Hematopoietic multipotent progenitor cell treated with erythropoietin and hydrocortisone succinate and interleukin-3 and kit ligand, for 15 days (in vitro differentiated cells): ENCODE data around the gene SMIM1.
A peak's percentile ranks its signal among the peaks of the same experiment; 100 is the strongest.
"Not testable (repeated sequence)": the region's sequence is repeated elsewhere in the genome, so short reads cannot be mapped to it uniquely, and the experiment has no call there.

Experiments used
- DNase-seq: peaks from one replicate; pipeline ENCODE4 v3.0.0-alpha.2; 2015; ENCODE audit warnings: low spot score

Gene SMIM1

DNA sequence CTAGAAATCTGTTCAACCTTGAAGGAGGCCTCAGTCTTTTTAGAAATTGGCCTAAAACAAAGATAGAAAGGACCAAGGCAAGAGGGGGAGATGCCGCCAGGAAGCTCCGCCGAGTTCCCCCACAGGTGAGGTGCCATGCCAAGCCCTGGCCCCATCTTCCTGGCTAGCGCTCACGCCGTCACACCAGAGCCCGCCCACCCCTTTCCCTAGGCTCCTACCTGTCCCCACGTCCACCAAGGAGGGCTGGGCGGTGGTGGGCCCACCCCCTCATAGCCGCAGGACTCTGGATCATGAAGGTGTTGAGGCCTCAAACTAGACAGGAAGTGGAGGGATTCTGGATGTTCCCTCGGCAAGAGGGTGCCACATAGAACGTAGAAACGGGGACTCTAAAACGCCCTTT lies 35.8 kb upstream of the SMIM1 start:
- DNase-seq: no peak

GRCh38 chr1:3738943-3739342 lies 33.6 kb upstream of the SMIM1 start:
- DNase-seq: no peak

GRCh38 chr1:3740042-3740441 lies 32.5 kb upstream of the SMIM1 start:
- DNase-seq: no peak

GRCh38 chr1:3740752-3741151 lies 31.8 kb upstream of the SMIM1 start:
- no peak for DNase-seq

- DNase-seq: no peak
These were observed 30.7 kb upstream of the SMIM1 start for GRCh38 chr1:3741566-3742438.

GRCh38 chr1:3742439-3743298 lies 29.9 kb upstream of the SMIM1 start:
- no peak for DNase-seq

GRCh38 chr1:3743421-3743820 lies 29.1 kb upstream of the SMIM1 start:
- DNase-seq: no peak

- no peak for DNase-seq
These were observed 28.7 kb upstream of the SMIM1 start for GRCh38 chr1:3743826-3744225.

DNA sequence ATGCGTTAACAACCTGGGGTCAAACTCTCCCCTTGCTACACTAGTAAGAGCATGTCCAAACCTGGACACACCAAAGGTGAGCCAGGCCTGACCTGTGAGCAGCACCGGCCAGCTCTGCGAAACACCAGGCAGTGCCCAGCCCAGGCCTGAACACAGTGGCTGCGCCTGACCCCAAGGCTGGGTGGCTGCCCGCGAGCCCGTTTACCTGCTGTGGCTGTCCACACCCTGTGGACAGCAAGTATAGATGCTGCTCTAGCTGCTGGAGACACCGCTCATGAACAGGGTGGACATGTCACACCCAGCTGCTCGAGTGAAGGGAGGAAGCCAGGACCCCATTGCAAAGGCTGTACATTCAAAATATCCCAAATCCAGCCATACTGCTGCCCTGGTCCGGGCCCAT lies 27.9 kb upstream of the SMIM1 start:
- no peak for DNase-seq

GRCh38 chr1:3745071-3745470 lies 27.5 kb upstream of the SMIM1 start:
- no peak for DNase-seq

- peak; percentile 28 for DNase-seq
These were observed 26.8 kb upstream of the SMIM1 start for GRCh38 chr1:3745590-3746381.

- no peak for DNase-seq
These were observed 26.1 kb upstream of the SMIM1 start for GRCh38 chr1:3746389-3746829.

DNA sequence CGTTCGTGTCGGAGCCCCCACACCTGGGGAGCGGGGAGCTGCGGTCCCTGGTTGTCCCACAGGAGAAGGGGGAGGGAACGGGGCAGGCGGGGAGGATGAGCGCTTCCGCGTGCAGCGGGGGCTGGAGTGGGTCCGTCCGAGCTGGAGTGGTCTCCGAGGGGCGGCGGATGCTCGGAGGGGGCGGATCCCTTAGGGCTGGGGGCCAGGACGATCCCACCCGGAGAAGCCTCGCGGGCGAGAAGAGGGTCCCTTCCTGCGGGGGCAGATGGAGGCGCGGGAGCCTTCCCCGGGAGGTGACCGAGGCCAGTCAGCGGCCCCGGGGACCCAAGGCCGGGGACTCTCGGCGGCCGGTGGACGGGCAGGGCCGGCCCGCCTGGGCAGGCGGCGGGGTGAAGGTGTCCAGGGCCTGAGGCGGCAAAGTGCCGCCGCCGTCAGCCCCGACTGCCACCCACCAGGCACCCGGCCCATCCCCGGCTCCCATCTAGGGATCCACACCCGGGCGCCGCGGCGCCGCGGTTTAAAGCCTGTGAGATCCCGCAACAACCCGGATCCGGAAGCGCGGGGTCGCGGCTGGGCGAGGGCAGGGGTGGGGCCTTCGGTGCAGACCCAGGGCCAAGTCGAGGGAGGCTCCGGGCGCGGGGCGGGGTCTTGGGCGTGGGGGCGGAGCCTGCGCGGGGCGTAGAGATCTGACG lies 25.6 kb upstream of the SMIM1 start:
- DNase-seq: peak; percentile 71

GRCh38 chr1:3747522-3747848 lies 25.1 kb upstream of the SMIM1 start:
- DNase-seq: no peak

GRCh38 chr1:3747903-3748302 lies 24.6 kb upstream of the SMIM1 start:
- DNase-seq: no peak

- DNase-seq: not testable (repeated sequence)
These were observed 24.1 kb upstream of the SMIM1 start for GRCh38 chr1:3748316-3748900.

GRCh38 chr1:3749512-3749911 lies 23.0 kb upstream of the SMIM1 start:
- no peak for DNase-seq

GRCh38 chr1:3750741-3751140 lies 21.8 kb upstream of the SMIM1 start:
- DNase-seq: peak; percentile 14

DNA sequence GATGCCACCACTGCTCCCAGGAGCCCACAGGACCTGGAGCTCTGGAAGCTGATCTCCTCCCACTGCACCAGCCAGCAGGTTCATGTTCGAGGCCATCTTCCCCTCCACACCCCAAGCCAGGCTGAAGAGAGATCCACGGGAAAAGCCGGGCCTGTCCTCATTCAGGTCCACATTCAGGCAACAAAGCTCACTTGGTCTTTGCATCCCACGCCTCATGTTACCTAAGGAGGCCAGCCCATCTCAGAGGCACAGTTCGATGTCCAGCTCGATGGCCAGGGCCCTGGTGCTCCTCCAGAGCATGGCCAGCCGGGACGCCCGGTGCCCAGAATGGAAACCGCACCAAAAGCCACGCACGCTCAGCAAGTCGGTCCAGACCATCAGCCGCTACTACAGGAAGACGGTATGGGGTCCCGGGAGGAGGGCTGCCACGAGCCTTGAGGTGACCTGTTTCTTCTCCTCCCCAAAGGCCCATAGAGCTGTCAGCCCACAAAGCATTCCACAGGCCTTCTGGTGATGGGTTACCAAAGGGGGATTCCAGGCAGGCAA lies 20.1 kb upstream of the SMIM1 start, which contains the start of gene CCDC27:
Gene CCDC27 (plus strand): TSS at position 51 of the 546 bp plus-strand sequence. CDS start 32 bp downstream, at position 83.
- DNase-seq: no peak

- no peak for DNase-seq
These were observed 18.7 kb upstream of the SMIM1 start for GRCh38 chr1:3753656-3754454.
